ENCODE measurements around the gene PLB1. TPM values are rescaled to one million over a fixed set of nuclear protein-coding genes. Genes with fewer than 3 reads are reported as not detected.
A peak's percentile ranks its signal among the peaks of the same experiment; 100 is the strongest.

Gene PLB1
- total RNA-seq, 1 donor from 2014 or later: 1.0 TPM

- Histone ChIP-seq H3K36me3 (ENCODE audit: control insufficient read depth in 3 of 3, insufficient read depth in 3 of 3, low read length in 3 of 3) (no peaks in the 10 kb centered on the region), H3K27ac (ENCODE audit: low read depth, low read length) (no peak overlapping the region), H3K9me3 (ENCODE audit: control insufficient read depth in 3 of 3, low read length in 3 of 3) (no peaks in the 10 kb centered on the region), H3K4me1 (ENCODE audit: control insufficient read depth in 3 of 3, insufficient read depth in 3 of 3, low read length in 3 of 3) (peaks cover 0 to 8% (median 5%) of the 10 kb centered on the region in 3 donors), H3K27me3 (ENCODE audit: control insufficient read depth in 3 of 3, insufficient read depth in 3 of 3, low read length in 3 of 3) (no peaks in the 10 kb centered on the region), H3K9ac (ENCODE audit: low read depth in 1 of 3, low read length in 3 of 3) (peak overlapping the region in 1 of 3 donors; percentile 10), H3K4me3 (ENCODE audit: low read length in 3 of 3) (no peak overlapping the region)
Observed at GRCh38 chr2:28654663-28655320, 158.9 kb downstream of the PLB1 start.

- H3K27me3 ChIP-seq (ENCODE audit: control insufficient read depth in 3 of 3, insufficient read depth in 3 of 3, low read length in 3 of 3): no peaks in the 10 kb centered on the region
- no peaks in the 10 kb centered on the region for H3K36me3 ChIP-seq (ENCODE audit: control insufficient read depth in 3 of 3, insufficient read depth in 3 of 3, low read length in 3 of 3)
- no peak overlapping the region for H3K27ac ChIP-seq (ENCODE audit: low read depth, low read length)
- no peak overlapping the region for H3K9ac ChIP-seq (ENCODE audit: low read depth in 1 of 3, low read length in 3 of 3)
- peaks cover 6 to 17% (median 11%) of the 10 kb centered on the region in 3 donors for H3K4me1 ChIP-seq (ENCODE audit: control insufficient read depth in 3 of 3, insufficient read depth in 3 of 3, low read length in 3 of 3)
- H3K4me3 ChIP-seq (ENCODE audit: low read length in 3 of 3): no peak overlapping the region
- no peaks in the 10 kb centered on the region for H3K9me3 ChIP-seq (ENCODE audit: control insufficient read depth in 3 of 3, low read length in 3 of 3)
Observed at GRCh38 chr2:28656937-28657615, 161.2 kb downstream of the PLB1 start.

DNA sequence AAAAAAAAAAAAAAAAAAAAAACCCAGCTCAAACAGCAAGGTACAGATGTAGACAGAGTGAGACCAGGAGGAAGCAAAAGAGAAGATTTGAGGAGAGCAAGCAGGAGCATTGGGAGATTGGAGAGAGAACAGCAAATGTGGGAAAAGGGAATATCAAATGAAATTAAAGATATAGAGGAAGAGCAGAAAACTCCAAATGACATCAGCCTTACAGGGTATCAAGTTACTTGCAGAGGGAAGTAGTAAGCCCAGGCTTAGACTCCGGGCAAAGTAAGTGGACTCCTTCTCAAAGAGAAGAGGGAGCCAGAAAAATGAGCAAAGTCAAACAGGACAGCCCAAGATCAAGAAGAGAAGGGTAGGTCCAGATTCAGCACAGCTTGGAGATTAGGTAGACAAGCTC lies 162.5 kb downstream of the PLB1 start:
- Histone ChIP-seq H3K9me3 (ENCODE audit: control insufficient read depth in 3 of 3, low read length in 3 of 3) (no peaks in the 10 kb centered on the region), H3K27ac (ENCODE audit: low read depth, low read length) (no peak overlapping the region), H3K4me1 (ENCODE audit: control insufficient read depth in 3 of 3, insufficient read depth in 3 of 3, low read length in 3 of 3) (peaks cover 11 to 17% (median 15%) of the 10 kb centered on the region in 3 donors)

GRCh38 chr2:28659127-28659526 lies 163.3 kb downstream of the PLB1 start:
- H3K27ac ChIP-seq (ENCODE audit: low read depth, low read length): no peak overlapping the region
- peaks cover 15 to 22% (median 18%) of the 10 kb centered on the region in 3 donors for H3K4me1 ChIP-seq (ENCODE audit: control insufficient read depth in 3 of 3, insufficient read depth in 3 of 3, low read length in 3 of 3)
- H3K9ac ChIP-seq (ENCODE audit: low read depth in 1 of 3, low read length in 3 of 3): no peak overlapping the region
- H3K9me3 ChIP-seq (ENCODE audit: control insufficient read depth in 3 of 3, low read length in 3 of 3): no peaks in the 10 kb centered on the region
- H3K27me3 ChIP-seq (ENCODE audit: control insufficient read depth in 3 of 3, insufficient read depth in 3 of 3, low read length in 3 of 3): no peaks in the 10 kb centered on the region
- no peak overlapping the region for H3K4me3 ChIP-seq (ENCODE audit: low read length in 3 of 3)
- no peaks in the 10 kb centered on the region for H3K36me3 ChIP-seq (ENCODE audit: control insufficient read depth in 3 of 3, insufficient read depth in 3 of 3, low read length in 3 of 3)

More for the DNA sequence above, 162.5 kb downstream of the PLB1 start:
- no peaks in the 10 kb centered on the region for H3K36me3 ChIP-seq (ENCODE audit: control insufficient read depth in 3 of 3, insufficient read depth in 3 of 3, low read length in 3 of 3)
- H3K9ac ChIP-seq (ENCODE audit: low read depth in 1 of 3, low read length in 3 of 3): no peak overlapping the region
- no peaks in the 10 kb centered on the region for H3K27me3 ChIP-seq (ENCODE audit: control insufficient read depth in 3 of 3, insufficient read depth in 3 of 3, low read length in 3 of 3)
- no peak overlapping the region for H3K4me3 ChIP-seq (ENCODE audit: low read length in 3 of 3)

DNA sequence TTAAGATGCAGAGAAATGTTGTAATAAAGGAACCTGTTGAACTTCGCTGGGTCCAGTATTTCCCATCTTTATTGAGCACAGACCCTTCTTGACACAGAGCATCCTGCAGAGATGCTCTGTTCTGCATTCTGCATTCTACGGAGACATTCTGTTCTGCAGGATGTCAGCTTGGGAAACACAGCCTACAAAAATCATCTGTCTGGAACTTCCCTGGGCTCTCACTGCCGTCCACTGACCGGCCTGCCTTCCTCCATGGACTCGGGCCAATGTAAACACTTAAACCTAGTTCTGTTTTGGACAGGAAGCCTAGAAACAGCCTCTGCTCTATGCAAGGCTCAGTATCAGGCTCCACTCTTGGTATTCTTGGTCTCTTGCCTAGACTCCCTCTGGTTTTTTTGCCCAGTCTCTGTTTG lies 165.7 kb downstream of the PLB1 start:
- Histone ChIP-seq H3K27ac (ENCODE audit: low read depth, low read length) (no peak overlapping the region), H3K4me1 (ENCODE audit: control insufficient read depth in 3 of 3, insufficient read depth in 3 of 3, low read length in 3 of 3) (peaks cover 31 to 34% (median 32%) of the 10 kb centered on the region in 3 donors), H3K27me3 (ENCODE audit: control insufficient read depth in 3 of 3, insufficient read depth in 3 of 3, low read length in 3 of 3) (no peaks in the 10 kb centered on the region), H3K9me3 (ENCODE audit: control insufficient read depth in 3 of 3, low read length in 3 of 3) (no peaks in the 10 kb centered on the region), H3K9ac (ENCODE audit: low read depth in 1 of 3, low read length in 3 of 3) (no peak overlapping the region), H3K36me3 (ENCODE audit: control insufficient read depth in 3 of 3, insufficient read depth in 3 of 3, low read length in 3 of 3) (no peaks in the 10 kb centered on the region), H3K4me3 (ENCODE audit: low read length in 3 of 3) (no peak overlapping the region)

- H3K9me3 ChIP-seq (ENCODE audit: control insufficient read depth in 3 of 3, low read length in 3 of 3): no peaks in the 10 kb centered on the region
- no peak overlapping the region for H3K9ac ChIP-seq (ENCODE audit: low read depth in 1 of 3, low read length in 3 of 3)
- no peaks in the 10 kb centered on the region for H3K36me3 ChIP-seq (ENCODE audit: control insufficient read depth in 3 of 3, insufficient read depth in 3 of 3, low read length in 3 of 3)
- H3K27ac ChIP-seq (ENCODE audit: low read depth, low read length): no peak overlapping the region
- H3K27me3 ChIP-seq (ENCODE audit: control insufficient read depth in 3 of 3, insufficient read depth in 3 of 3, low read length in 3 of 3): no peaks in the 10 kb centered on the region
- H3K4me3 ChIP-seq (ENCODE audit: low read length in 3 of 3): no peak overlapping the region
- H3K4me1 ChIP-seq (ENCODE audit: control insufficient read depth in 3 of 3, insufficient read depth in 3 of 3, low read length in 3 of 3): peaks cover 31 to 34% (median 32%) of the 10 kb centered on the region in 3 donors
Observed at GRCh38 chr2:28662044-28662443, 166.2 kb downstream of the PLB1 start.

GRCh38 chr2:28662468-28663181 lies 166.8 kb downstream of the PLB1 start:
- H3K27me3 ChIP-seq (ENCODE audit: control insufficient read depth in 3 of 3, insufficient read depth in 3 of 3, low read length in 3 of 3): no peaks in the 10 kb centered on the region
- H3K9ac ChIP-seq (ENCODE audit: low read depth in 1 of 3, low read length in 3 of 3): no peak overlapping the region
- H3K4me1 ChIP-seq (ENCODE audit: control insufficient read depth in 3 of 3, insufficient read depth in 3 of 3, low read length in 3 of 3): peaks cover 31 to 34% (median 32%) of the 10 kb centered on the region in 3 donors
- H3K4me3 ChIP-seq (ENCODE audit: low read length in 3 of 3): no peak overlapping the region
- H3K27ac ChIP-seq (ENCODE audit: low read depth, low read length): no peak overlapping the region
- no peaks in the 10 kb centered on the region for H3K36me3 ChIP-seq (ENCODE audit: control insufficient read depth in 3 of 3, insufficient read depth in 3 of 3, low read length in 3 of 3)
- no peaks in the 10 kb centered on the region for H3K9me3 ChIP-seq (ENCODE audit: control insufficient read depth in 3 of 3, low read length in 3 of 3)

DNA sequence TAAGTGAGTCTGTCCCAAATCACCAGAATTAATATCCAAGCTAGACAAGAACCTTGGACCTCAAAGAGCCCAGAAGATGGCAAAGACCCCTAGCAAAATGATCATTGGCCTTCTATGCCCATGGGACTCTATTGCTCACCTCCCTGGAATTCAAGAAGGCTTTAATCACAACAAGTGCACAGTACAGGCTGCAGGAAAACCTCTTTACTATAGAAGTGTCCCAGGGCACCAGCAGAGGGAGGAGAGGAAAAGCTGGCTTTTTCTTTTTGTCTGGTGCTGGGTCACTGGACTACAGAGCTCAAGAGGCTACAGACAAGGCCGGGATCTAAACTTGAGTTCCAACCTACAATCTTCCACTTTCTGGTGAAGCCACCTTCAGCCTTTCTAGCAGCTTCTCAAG lies 167.5 kb downstream of the PLB1 start:
- Histone ChIP-seq H3K9me3 (ENCODE audit: control insufficient read depth in 3 of 3, low read length in 3 of 3) (no peaks in the 10 kb centered on the region), H3K27ac (ENCODE audit: low read depth, low read length) (no peak overlapping the region), H3K9ac (ENCODE audit: low read depth in 1 of 3, low read length in 3 of 3) (no peak overlapping the region), H3K4me3 (ENCODE audit: low read length in 3 of 3) (no peak overlapping the region), H3K27me3 (ENCODE audit: control insufficient read depth in 3 of 3, insufficient read depth in 3 of 3, low read length in 3 of 3) (no peaks in the 10 kb centered on the region), H3K4me1 (ENCODE audit: control insufficient read depth in 3 of 3, insufficient read depth in 3 of 3, low read length in 3 of 3) (peaks cover 30 to 34% (median 31%) of the 10 kb centered on the region in 3 donors), H3K36me3 (ENCODE audit: control insufficient read depth in 3 of 3, insufficient read depth in 3 of 3, low read length in 3 of 3) (no peaks in the 10 kb centered on the region)

DNA sequence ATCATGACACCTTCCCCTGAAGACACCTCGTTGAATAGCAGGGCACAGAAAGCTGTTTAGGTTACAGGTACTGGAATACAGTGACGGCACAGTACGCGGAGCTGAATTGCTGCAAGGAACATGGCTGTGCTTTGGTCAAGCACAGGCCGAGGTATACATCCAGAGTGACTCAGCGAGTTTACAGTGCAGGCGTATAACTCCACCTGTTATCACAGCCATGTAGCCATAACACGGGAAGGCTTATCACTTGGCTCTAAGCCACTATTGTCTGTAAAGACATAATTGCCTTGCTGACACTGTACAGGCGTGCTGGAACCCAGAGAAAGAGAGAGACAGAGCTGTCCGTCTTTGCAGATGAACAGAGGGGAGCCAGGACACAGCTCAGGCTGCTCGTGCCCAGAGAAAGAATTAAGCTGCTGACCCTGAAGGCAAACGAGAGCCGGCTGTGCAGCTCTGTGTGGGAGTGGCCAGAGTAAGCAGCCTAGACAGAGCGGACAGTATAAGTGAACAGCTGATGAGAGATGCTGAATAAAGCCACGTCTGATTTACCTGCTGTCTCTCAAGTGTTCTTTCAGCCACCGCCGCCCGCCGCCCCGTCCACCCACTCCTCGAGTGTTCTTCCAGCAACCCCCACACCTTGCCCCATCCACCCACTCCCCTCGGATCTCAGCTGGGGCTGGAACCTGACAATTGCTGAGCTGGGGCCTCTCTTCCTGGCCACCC lies 168.4 kb downstream of the PLB1 start:
- Histone ChIP-seq H3K4me3 (ENCODE audit: low read length in 3 of 3) (no peak overlapping the region), H3K27ac (ENCODE audit: low read depth, low read length) (peak overlapping the region; percentile 15), H3K9me3 (ENCODE audit: control insufficient read depth in 3 of 3, low read length in 3 of 3) (no peaks in the 10 kb centered on the region), H3K27me3 (ENCODE audit: control insufficient read depth in 3 of 3, insufficient read depth in 3 of 3, low read length in 3 of 3) (no peaks in the 10 kb centered on the region), H3K4me1 (ENCODE audit: control insufficient read depth in 3 of 3, insufficient read depth in 3 of 3, low read length in 3 of 3) (peaks cover 27 to 34% (median 31%) of the 10 kb centered on the region in 3 donors), H3K36me3 (ENCODE audit: control insufficient read depth in 3 of 3, insufficient read depth in 3 of 3, low read length in 3 of 3) (no peaks in the 10 kb centered on the region), H3K9ac (ENCODE audit: low read depth in 1 of 3, low read length in 3 of 3) (peak overlapping the region in 1 of 3 donors; percentile 52)
